PFSK-1 (cell line): ENCODE measurements around the gene MRPL38.

Experiments used
- FOXP2 ChIP-seq: optimal IDR thresholded peaks from 2 replicates; pipeline ENCODE3; 2011; ENCODE audit warnings: borderline replicate concordance, control low read depth, inconsistent platforms; ENCODE audit not compliant: insufficient read depth; ENCODE audit errors: extremely low read length, extremely low read depth
- POLR2AphosphoS5 ChIP-seq: IDR thresholded peaks from 2 replicates; pipeline ENCODE4 v1.6.1; 2012; ENCODE audit warnings: low read depth, mild to moderate bottlenecking, control low read depth, low read length, moderate library complexity
- REST ChIP-seq, 2 experiments: IDR thresholded peaks; 2 replicates each; pipeline versions ENCODE4 v1.6.1 to v1.8.0; 2011 to 2012; ENCODE audit warnings: low read depth in 2 of 2, low read length in 2 of 2, control low read depth in 1 of 2, inconsistent platforms in 1 of 2, mild to moderate bottlenecking in 1 of 2, moderate library complexity in 1 of 2; ENCODE audit not compliant: insufficient read depth in 1 of 2
- SIN3A ChIP-seq: IDR thresholded peaks from 2 replicates; pipeline ENCODE4 v1.6.1; 2012; ENCODE audit warnings: mild to moderate bottlenecking, low read length, moderate library complexity, borderline replicate concordance; ENCODE audit not compliant: insufficient read depth
- TAF1 ChIP-seq: IDR thresholded peaks from 2 replicates; pipeline ENCODE4 v1.6.1; 2012; ENCODE audit warnings: low read length, control low read depth, borderline replicate concordance; ENCODE audit not compliant: insufficient read depth

Gene MRPL38

DNA sequence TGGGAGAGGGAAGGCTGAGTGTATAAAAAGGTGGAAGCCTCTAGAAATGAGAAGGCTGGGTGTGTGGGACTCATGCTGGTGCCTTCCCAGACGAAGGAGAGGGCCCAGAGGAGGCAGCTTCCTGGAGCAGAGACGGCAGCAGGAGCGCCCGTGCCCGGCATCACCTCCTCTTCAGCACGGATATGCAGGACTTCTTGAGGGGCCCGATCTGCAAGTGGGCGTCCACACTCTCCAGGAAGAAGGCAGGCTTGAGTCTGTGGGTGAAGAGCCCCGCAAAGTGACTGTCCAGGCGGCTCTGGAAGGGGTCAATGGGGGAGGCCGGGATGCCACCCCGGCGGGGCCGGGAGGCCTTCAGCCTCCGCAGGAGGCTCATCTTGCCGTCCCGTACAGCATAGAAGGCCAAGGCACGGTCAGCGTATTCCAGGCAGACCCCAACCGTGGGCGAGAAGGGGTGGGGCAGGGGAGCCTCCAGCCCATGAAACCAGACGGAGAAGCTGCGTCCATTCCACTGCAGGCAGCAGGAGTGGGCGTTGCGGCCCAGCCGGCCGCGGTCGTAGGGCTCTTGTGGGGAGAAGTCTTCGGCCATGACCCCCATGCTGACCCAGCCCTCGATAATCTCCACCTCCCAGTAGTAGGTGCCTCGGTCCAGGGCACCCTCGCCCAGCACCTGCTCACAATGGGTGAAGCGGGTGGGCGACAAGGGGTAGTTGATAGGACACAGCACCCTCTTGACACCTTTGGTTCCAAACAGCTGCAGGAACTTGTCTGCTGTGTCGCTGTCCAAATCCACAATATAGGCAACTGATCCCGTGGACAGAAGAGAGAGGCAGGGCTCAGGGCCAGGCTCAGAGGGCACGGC is 30.1 kb downstream of the MRPL38 start:
- TF ChIP-seq REST (IDR thresholded peaks at IDR 0.05; ENCODE audit: insufficient read depth in 1 of 2, low read depth in 2 of 2, low read length in 2 of 2) (peak; percentile 14 to 77; a peak in 2 of 4 replicates), SIN3A (no peak)

DNA sequence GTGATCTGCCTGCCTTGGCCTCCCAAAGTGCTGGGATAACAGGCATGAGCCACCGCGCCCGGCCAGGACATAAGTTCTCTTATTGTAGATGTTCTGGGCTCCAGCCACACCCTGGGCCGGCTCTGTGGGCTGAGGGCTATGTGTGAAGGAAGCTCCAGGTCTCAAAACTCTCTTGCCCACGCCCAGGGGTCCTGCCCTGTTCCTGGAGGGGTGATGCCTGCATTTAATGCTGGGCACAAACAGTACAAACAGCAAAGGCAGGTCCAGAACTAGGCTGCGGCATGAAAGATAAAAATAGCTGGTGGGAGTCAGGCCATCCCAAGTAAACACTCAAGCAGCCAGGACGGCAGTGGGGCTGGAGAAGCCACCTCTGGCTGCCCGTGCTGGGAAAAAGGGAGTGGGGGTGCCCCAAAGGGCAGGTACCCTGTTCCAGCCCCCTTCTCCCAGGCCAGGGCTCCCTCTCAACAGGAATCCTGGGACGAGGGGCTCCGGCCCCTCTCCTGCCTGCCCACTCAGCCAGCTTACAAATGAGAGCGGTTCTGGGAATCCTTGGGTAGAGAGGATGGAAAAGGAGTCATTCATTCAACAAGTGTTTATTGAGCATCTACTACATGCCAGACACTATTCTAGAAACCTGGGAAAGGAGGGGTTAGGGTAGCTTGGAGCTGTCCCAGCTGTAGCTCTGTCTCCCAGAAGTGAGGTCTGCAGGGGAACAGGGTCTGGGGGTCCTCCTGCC is 30.9 kb downstream of the MRPL38 start:
- TF ChIP-seq POLR2AphosphoS5 = no peak
- TF ChIP-seq FOXP2 = no peak
- no peak for TF ChIP-seq REST (IDR thresholded peaks at IDR 0.05; ENCODE audit: insufficient read depth in 1 of 2, low read depth in 2 of 2, low read length in 2 of 2)
- TF ChIP-seq TAF1 = no peak
- TF ChIP-seq SIN3A = no peak

GRCh38 chr17:75872434-75873351 is 32.0 kb downstream of the MRPL38 start:
- TF ChIP-seq FOXP2 (peak; percentile 82), SIN3A (no peak), REST (IDR thresholded peaks at IDR 0.05; ENCODE audit: insufficient read depth in 1 of 2, low read depth in 2 of 2, low read length in 2 of 2) (0 out of 4 replicates have a peak, but pooled peaks of 1 of the 2 experiments have one; percentile 25)

DNA sequence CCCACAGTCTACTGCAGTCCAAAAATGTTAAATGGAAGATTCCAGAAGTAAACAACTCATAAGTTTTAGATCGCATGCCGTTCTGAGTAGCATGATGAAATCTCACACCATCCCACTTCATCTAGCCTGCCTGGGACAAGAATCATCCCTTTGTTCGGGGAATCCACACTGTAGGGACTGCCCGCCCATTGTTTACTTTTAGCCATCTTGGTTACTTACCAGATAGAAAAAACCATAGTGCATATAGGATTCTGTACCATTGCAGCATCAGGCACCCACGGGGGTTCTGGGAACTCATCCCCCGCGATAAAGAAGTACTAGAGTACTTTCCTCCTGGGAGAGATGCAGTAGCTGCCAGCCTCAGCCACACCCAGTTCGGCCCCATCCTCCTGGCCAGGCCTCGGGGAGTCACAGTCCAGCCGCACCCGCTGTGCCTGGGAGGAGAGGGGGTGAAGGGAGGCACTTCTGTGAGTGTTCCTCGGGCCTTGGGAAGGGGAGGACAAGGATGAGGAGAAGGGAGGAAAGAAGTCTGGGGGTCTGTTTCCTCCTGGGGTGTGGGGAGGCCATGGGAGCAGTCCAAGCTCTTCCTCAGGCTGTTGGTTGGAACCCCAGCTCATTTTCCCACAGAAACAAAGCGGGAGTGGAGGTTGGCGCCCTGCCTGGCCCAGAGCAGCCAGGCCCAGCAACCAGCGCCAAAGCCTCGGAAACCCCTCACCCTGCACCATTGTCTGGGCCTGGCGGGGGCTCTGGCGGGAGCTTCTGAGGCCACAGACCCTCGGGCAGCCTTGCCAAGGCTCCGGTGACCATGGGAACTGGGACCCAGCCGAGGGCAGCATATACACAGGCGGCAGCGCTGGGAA is 35.2 kb downstream of the MRPL38 start:
- TF ChIP-seq FOXP2 = no peak
- no peak for TF ChIP-seq REST (IDR thresholded peaks at IDR 0.05; ENCODE audit: insufficient read depth in 1 of 2, low read depth in 2 of 2, low read length in 2 of 2)
- no peak for TF ChIP-seq SIN3A
- no peak for TF ChIP-seq TAF1
- TF ChIP-seq POLR2AphosphoS5 = no peak
